HepG2 (cell line): ENCODE results near the gene AXDND1. TPM values are rescaled to one million over a fixed set of nuclear protein-coding genes. Genes with fewer than 3 reads are reported as not detected.
"Not testable (repeated sequence)": the region's sequence is repeated elsewhere in the genome, so short reads cannot be mapped to it uniquely, and the experiment has no call there.

Source experiments
- ATAC-seq: fragments of 200-7000 bp; cut with Tn5 transposase; 3 replicates; pipeline ENCODE4 v1.9.1; 2020; ENCODE audit warnings: mild to moderate bottlenecking, moderate library complexity
- BruUV-seq: library from RNA; stranded (reverse); fragments of 400-500 nt; replicated peaks from 2 replicates; lab custom pipeline; 2021; lab: Mats Ljungman, UMichigan
- CTCF ChIA-PET: fragments of 300-600 bp; formaldehyde crosslinking; extraction: SDS; loops from one replicate; lab custom pipeline; 2021; ENCODE audit warnings: low total read pairs, inconsistent platforms, low intra/inter-chr PET ratio; lab: Yijun Ruan, JAX
- POLR2A ChIA-PET: fragments of 350-600 bp; sonication (Branson Sonifier 250); formaldehyde crosslinking; loops from one replicate; lab custom pipeline; 2020; ENCODE audit warnings: antibody characterized with exemption, inconsistent platforms; lab: Yijun Ruan, JAX
- DNase-seq: peaks from one replicate; pipeline ENCODE4 v3.0.0-alpha.2; 2015; ENCODE audit warnings: low spot score
- FAIRE-seq: peaks from 3 replicates; lab custom pipeline; 2011; peaks lifted over from hg19 to GRCh38; lab: Jason Lieb, UNC
- H2AFZ ChIP-seq: one replicate; pipeline ENCODE4 v1.6.1; 2011; ENCODE audit warnings: low read length, inconsistent platforms
- H3K27ac ChIP-seq: fragments of 300-600 bp; 3 replicates; pipeline ENCODE4 v1.8.0; 2011; ENCODE audit warnings: mixed run types, mild to moderate bottlenecking, mixed read lengths, low read length, inconsistent platforms; ENCODE audit not compliant: insufficient read depth; ENCODE audit errors: extremely low read length
- H3K27me3 ChIP-seq, 2 experiments: fragments of 200-600 bp in 1 of 2; 2 replicates in 1 of 2; 3 replicates in 1 of 2; pipeline versions ENCODE4 v1.6.0 to v1.8.0; 2011; ENCODE audit warnings: low read length in 2 of 2, mild to moderate bottlenecking in 2 of 2, moderate library complexity in 2 of 2, inconsistent platforms in 1 of 2; ENCODE audit not compliant: insufficient read depth in 2 of 2, control insufficient read depth in 1 of 2
- H3K36me3 ChIP-seq, 2 experiments: fragments of 200-600 bp in 1 of 2; replicated peaks in 1 of 2; 2 replicates in 1 of 2; 3 replicates in 1 of 2; pipeline versions ENCODE4 v1.5.1 to v1.8.0; 2011; ENCODE audit warnings: low read length in 2 of 2, inconsistent platforms in 1 of 2; ENCODE audit not compliant: insufficient read depth in 2 of 2, control insufficient read depth in 1 of 2
- H3K4me1 ChIP-seq: 2 replicates; pipeline ENCODE4 v1.5.1; 2012; ENCODE audit warnings: low read length, inconsistent platforms; ENCODE audit not compliant: insufficient read depth
- H3K4me2 ChIP-seq: 2 replicates; pipeline ENCODE4 v1.6.0; 2011; ENCODE audit warnings: low read depth, low read length, inconsistent platforms
- H3K4me3 ChIP-seq, 3 experiments: fragments of 200-600 bp in 1 of 3; sonication (generic), shearing (Covaris generic) in 1 of 3; replicated peaks in 1 of 3; 2 replicates each; pipeline ENCODE4 v1.5.1; 2011 to 2016; ENCODE audit warnings: low read length in 3 of 3, inconsistent platforms in 2 of 3, low read depth in 2 of 3, mild to moderate bottlenecking in 2 of 3, control low read depth in 1 of 3, mixed read lengths in 1 of 3; ENCODE audit not compliant: insufficient read depth in 1 of 3
- H3K79me2 ChIP-seq: one replicate; pipeline ENCODE4 v1.6.1; 2011; ENCODE audit warnings: low read length, inconsistent platforms; ENCODE audit not compliant: insufficient read depth
- H3K9ac ChIP-seq: 2 replicates; pipeline ENCODE4 v1.6.0; 2011; ENCODE audit warnings: mild to moderate bottlenecking, low read depth, low read length, inconsistent platforms; ENCODE audit not compliant: insufficient read depth
- H3K9me3 ChIP-seq: 2 replicates; pipeline ENCODE4 v1.5.1; 2012; ENCODE audit warnings: mild to moderate bottlenecking, low read length
- H4K20me1 ChIP-seq: 2 replicates; pipeline ENCODE4 v1.6.0; 2011; ENCODE audit warnings: inconsistent platforms, mild to moderate bottlenecking, low read length, moderate library complexity; ENCODE audit not compliant: insufficient read depth
- CTCF ChIP-seq: sonication (generic); formaldehyde crosslinking; IDR thresholded peaks from 2 replicates; pipeline ENCODE4 v1.5.0; 2020; ENCODE audit warnings: mild to moderate bottlenecking, missing genetic modification reagents, moderate library complexity
- NFYB ChIP-seq: sonication (generic); formaldehyde crosslinking; IDR thresholded peaks from 2 replicates; pipeline ENCODE4 v1.4.0; 2020; ENCODE audit warnings: missing genetic modification reagents
- NPAS2 ChIP-seq: sonication (generic); formaldehyde crosslinking; IDR thresholded peaks from 2 replicates; pipeline ENCODE4 v1.8.0; 2022; ENCODE audit warnings: mild to moderate bottlenecking, missing genetic modification reagents, borderline replicate concordance
- SMAD9 ChIP-seq: sonication (generic); formaldehyde crosslinking; IDR thresholded peaks from 2 replicates; pipeline ENCODE4 v1.5.1; 2020; ENCODE audit warnings: mild to moderate bottlenecking, missing genetic modification reagents
- SNAI1 ChIP-seq: sonication (generic); formaldehyde crosslinking; IDR thresholded peaks from 2 replicates; pipeline ENCODE4 v1.5.0; 2020; ENCODE audit warnings: mild to moderate bottlenecking, missing genetic modification reagents, borderline replicate concordance
- TEAD2 ChIP-seq: sonication (generic); formaldehyde crosslinking; IDR thresholded peaks from 2 replicates; pipeline ENCODE4 v1.9.0; 2021; ENCODE audit warnings: missing genetic modification reagents
- ZBTB33 ChIP-seq: sonication (generic); formaldehyde crosslinking; IDR thresholded peaks from 2 replicates; pipeline ENCODE4 v1.4.0; 2020; ENCODE audit warnings: missing genetic modification reagents
- ZNF557 ChIP-seq: sonication (generic); formaldehyde crosslinking; IDR thresholded peaks from 2 replicates; pipeline ENCODE4 v1.4.0; 2020; ENCODE audit warnings: missing genetic modification reagents
- WGBS: methylation state at CpG from one replicate; pipeline ENCODE4 v1.1.6; 2017; ENCODE audit warnings: low lambda C conversion rate; 5-methylcytosine and 5-hydroxymethylcytosine counted together
- in situ Hi-C: cut with HindIII; loops from 2 replicates; pipeline ENCODE4 v1.10.0; 2017; ENCODE audit warnings: low pct_unique_long_range_greater_than_20kb; ENCODE audit not compliant: extremely low pct_ligation_motif_present
- intact Hi-C: fragments of 100-400 bp; cut with micrococcal nuclease; formaldehyde crosslinking; loops from one replicate; pipeline ENCODE4 v1.10.0; 2022; ENCODE audit not compliant: unreplicated experiment
- polyA plus RNA-seq, 8 experiments: library from polyadenylated mRNA; depleted of rRNA in 3 of 8; stranded (reverse) in 7 of 8; unstranded in 1 of 8; fragments of >200 nt; fragmentation: Illumina TruSeq in 4 of 8; extraction: Trizol in 4 of 8; gene quantifications; 2 replicates each; pipeline versions ENCODE4 v1.2.1 to v1.2.3, GENCODE V29; 2011 to 2016; ENCODE audit warnings: low read depth in 4 of 8, missing spikeins in 1 of 8, mixed read lengths in 1 of 8; ENCODE audit not compliant: insufficient read depth in 1 of 8
- total RNA-seq, 5 experiments: library from RNA; depleted of rRNA; stranded (reverse); fragments of >200 nt; fragmentation: Illumina TruSeq; extraction: Trizol; gene quantifications; 2 replicates each; pipeline ENCODE4 v1.2.3, GENCODE V29; 2016; ENCODE audit warnings: low read depth in 1 of 5

Gene AXDND1
- total and polyA plus RNA-seq, 2 of the 13 experiments (the other 11 are each of a cell fraction or from before 2014, with no cell fraction given), result 0.15 to 0.40 TPM

GRCh38 chr1:179441501-179441900 is 75.7 kb downstream of the AXDND1 start:
- no peak overlapping the region for H3K4me2 ChIP-seq
- whole genome bisulfite sequencing, result 84% methylated on average over 5 of the region's 6 CpGs
- no peaks in the 10 kb centered on the region for H3K36me3 ChIP-seq
- no peak overlapping the region for H3K9ac ChIP-seq
- TF ChIP-seq TEAD2 (CRISPR knock-in tag) (no peak), SMAD9 (no peak), NFYB (CRISPR knock-in tag) (no peak), ZBTB33 (CRISPR knock-in tag) (0 out of 2 replicates have a peak, but pooled peaks have one; percentile 63), NPAS2 (CRISPR knock-in tag) (no peak), CTCF (CRISPR knock-in tag) (peak; percentile 16; the same call in 1 of the 2 replicates), ZNF557 (CRISPR knock-in tag) (no peak), SNAI1 (CRISPR knock-in tag) (no peak)
- BruUV-seq, result no TSS peak
- intact Hi-C loops, result no loop called here
- no peak overlapping the region for H3K27ac ChIP-seq
- peaks cover 16% of the 10 kb centered on the region for H3K4me1 ChIP-seq
- ChIA-PET POLR2A (no interaction called here), CTCF (no interaction called here)
- H3K79me2 ChIP-seq, result no peaks in the 10 kb centered on the region
- in situ Hi-C loops, result no loop called here
- ATAC-seq (peak; percentile 26; the same call in 1 of the 3 replicates), FAIRE-seq (no peak), DNase-seq (no peak)
- no peaks in the 10 kb centered on the region for H3K27me3 ChIP-seq
- H3K4me3 ChIP-seq, result no peak overlapping the region
- no peaks in the 10 kb centered on the region for H3K9me3 ChIP-seq
- H4K20me1 ChIP-seq, result no peaks in the 10 kb centered on the region
- H2AFZ ChIP-seq, result no peak overlapping the region

- POLR2A ChIA-PET, H3K4me2 ChIP-seq, DNase-seq, H3K79me2 ChIP-seq, H3K36me3 ChIP-seq, BruUV-seq, FAIRE-seq, CTCF ChIA-PET, H3K9ac ChIP-seq, H2AFZ ChIP-seq, H3K9me3 ChIP-seq, ATAC-seq, H4K20me1 ChIP-seq, H3K4me3 ChIP-seq, H3K27ac ChIP-seq, intact Hi-C loops, H3K27me3 ChIP-seq, in situ Hi-C loops: not testable (repeated sequence)
- H3K4me1 ChIP-seq, result peaks cover 16% of the 10 kb centered on the region
- 63% methylated on average over 10 of the region's 10 CpGs for WGBS
Measured at GRCh38 chr1:179442846-179443245, 77.1 kb downstream of the AXDND1 start.
